Measurements from ENCODE around the gene TCF4.

The TCF4 gene

DNA sequence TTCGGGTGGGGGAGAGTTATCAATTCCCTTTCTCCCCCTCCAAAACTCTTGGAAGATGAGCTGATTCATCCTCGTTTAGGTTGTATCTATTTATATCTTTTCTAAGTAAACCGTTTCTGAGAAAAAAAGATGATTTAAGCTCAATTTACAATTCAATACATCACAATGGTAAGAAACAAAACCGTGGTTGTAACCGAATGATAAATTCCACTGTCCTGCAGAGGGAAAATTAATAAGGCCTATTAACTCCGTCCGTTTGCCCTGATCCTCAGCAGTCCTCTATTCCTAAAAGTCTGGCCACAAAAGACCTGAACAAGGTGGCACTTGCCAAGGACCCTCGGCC, 286.2 kb downstream of the TCF4 start:
- no peak for DNase-seq (ENCODE audit: low read depth in 2 of 2)

DNA sequence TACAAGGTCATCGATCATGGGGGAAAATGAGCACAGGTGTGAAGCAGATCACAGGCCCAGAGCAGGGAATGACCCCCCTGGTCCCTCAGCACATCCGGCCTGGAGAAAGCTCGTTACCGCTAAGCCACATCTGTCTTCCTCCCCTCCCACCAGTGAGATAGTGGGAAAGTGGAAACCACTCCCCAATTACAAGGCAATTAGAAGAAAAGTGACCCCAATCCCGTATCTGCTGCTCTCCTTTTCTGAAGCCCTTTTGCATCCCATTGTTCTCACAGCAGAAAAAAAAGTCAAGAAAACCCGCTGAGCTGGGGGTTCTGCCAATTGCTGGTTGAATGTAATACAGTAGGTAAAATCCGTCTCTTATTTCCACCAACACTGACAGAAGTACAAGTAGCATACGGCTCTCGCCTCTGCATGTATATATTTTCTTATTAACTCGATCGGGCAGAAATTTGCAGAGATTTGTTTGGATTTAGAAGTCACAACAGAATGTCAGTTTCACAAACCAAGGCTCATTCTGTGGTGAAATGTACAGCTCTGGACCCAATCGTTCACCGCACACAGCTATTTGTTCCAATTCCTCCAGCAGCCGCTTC, 287.0 kb downstream of the TCF4 start:
- no peak for DNase-seq (ENCODE audit: low read depth in 2 of 2)

DNA sequence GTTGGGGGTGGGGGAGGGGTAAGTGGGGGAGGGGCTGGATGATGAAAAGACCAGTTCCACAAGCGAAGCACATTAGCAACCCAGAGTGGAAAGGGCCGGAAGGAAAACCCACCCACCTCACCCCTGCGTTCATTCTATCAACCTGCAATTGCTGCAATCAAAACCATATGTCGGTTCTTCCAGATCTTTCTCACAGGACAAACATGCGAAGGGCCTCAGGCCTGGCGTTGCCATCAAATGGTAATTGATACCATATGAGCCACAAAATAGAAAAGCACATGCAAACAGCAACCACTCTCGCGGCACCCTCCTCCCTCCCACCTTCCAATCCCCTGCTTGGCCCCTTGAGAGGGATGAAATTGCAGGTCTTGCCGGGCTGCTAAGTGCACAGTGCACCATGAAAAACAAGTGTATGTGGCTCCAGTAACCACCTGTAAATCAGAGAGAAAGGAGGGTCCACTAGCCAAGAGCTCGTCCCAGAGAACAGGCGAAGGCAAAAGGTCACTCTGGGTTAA, 287.5 kb downstream of the TCF4 start:
- DNase-seq (ENCODE audit: low read depth in 2 of 2) = no peak

DNA sequence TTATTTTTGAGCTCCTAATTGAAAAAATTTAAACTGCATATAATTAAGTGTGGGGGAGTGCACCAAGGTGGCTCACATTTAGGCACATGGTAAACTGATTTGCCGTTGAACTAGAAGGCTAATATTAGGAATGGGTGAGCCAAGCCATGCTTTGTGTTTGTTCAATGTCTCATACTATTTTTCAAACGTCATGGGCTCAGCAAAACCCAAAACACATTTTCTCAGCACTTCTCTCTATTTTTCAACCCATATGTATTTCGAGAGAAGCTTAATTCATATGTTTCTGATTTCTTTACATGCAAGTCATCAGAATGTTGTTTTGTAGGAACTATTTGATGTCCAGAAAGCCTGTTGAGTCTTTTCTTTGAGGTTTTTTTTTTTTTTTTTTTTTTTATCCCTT, 291.2 kb downstream of the TCF4 start:
- DNase-seq (ENCODE audit: low read depth in 2 of 2) = no peak

- DNase-seq (ENCODE audit: low read depth in 2 of 2) = no peak
These were observed 291.9 kb downstream of the TCF4 start for GRCh38 chr18:55296115-55296514.

DNA sequence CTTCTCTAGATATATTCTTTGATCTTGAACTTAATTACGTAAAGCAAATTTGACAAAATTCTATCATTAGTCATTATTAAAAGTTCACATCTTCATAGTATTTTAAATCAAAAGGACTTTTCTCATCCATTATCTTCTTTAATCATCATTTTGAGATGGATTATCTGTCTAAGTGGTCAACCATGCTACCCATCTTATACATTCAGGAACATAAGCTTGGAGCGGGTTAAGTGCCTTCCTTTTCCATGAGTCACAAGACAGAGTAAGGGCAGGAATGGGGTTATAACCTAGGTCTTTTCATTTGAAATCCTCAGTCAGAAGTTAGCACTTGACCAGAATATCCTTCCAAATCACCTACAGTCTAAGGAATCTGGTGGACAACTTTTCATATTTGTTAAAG, 297.1 kb downstream of the TCF4 start:
- no peak for DNase-seq (ENCODE audit: low read depth in 2 of 2)

GRCh38 chr18:55289775-55290174, 298.2 kb downstream of the TCF4 start:
- DNase-seq (ENCODE audit: low read depth in 2 of 2) = no peak

- DNase-seq (ENCODE audit: low read depth in 2 of 2) = no peak
These were observed 298.9 kb downstream of the TCF4 start for GRCh38 chr18:55289048-55289447.

DNA sequence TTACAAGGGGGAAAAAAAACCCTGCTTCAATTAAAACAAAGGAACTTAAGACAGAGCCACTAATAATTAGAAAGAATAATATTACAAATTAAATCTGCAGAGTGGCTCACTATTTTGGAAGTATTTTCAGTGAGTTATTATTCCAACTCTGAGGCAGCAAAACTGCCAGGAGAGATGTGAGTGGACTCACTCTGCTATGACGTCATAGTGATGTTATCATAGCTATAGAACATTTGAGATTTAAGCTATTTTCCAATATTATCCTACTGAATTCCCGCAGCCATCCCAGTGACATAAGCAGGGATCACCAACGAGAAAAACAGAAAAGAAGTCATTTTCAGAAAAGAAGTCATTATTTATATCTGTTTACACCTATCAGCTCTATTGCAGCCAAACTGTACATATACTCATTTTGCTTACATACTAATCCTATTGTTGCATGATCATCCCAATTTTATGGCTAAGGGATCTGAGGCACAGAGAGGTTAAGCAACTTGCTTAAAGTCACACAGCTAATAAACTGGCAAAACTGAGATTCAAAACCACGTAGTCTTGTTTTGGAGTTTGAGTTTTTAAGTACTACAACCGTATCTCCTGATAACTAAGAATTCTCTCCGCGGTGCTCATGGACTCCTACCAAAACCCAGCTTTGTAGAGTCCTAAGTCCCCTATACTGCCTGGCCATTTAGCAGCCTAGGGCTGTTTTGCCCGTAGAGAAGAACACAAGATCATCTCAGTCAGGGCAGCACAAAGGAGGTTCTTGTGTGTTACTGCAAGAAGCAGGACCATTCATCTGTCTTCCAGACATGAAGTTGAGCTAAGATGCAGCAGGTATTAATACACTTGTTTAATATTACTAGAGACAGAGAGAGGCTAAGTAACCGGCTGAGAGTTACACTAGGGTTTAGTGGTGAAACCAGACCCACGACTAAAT, 299.8 kb downstream of the TCF4 start:
- DNase-seq (ENCODE audit: low read depth in 2 of 2) = no peak

GRCh38 chr18:55287149-55287806, 300.7 kb downstream of the TCF4 start:
- DNase-seq (ENCODE audit: low read depth in 2 of 2) = no peak

- no peak for DNase-seq (ENCODE audit: low read depth in 2 of 2)
These were observed 301.7 kb downstream of the TCF4 start for GRCh38 chr18:55286257-55286825.

GRCh38 chr18:55284614-55285013, 303.4 kb downstream of the TCF4 start:
- DNase-seq (ENCODE audit: low read depth in 2 of 2) = no peak

GRCh38 chr18:55283309-55283708, 304.7 kb downstream of the TCF4 start:
- no peak for DNase-seq (ENCODE audit: low read depth in 2 of 2)

DNA sequence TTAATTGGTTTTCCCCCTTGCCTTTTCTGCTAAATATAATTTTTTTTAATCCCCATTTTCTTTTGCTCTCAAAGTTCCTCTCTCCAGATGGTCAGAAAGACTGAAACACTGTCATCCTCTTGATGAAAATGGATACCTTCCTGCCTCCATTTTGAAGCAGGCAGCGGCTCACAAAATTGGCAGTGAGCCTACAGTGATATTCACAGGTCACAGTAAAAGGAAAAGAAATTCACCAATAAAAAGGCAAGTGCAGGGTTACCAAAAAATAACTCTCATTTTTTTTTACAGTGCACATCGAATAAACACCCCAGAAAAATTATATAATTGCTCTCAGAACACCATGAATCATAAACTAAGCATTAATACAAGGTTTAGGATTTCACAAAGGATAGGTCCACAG, 307.5 kb downstream of the TCF4 start:
- no peak for DNase-seq (ENCODE audit: low read depth in 2 of 2)

- no peak for DNase-seq (ENCODE audit: low read depth in 2 of 2)
These were observed 312.7 kb downstream of the TCF4 start for GRCh38 chr18:55275039-55275901.

GRCh38 chr18:55272510-55273243, 315.3 kb downstream of the TCF4 start:
- no peak for DNase-seq (ENCODE audit: low read depth in 2 of 2)

DNA sequence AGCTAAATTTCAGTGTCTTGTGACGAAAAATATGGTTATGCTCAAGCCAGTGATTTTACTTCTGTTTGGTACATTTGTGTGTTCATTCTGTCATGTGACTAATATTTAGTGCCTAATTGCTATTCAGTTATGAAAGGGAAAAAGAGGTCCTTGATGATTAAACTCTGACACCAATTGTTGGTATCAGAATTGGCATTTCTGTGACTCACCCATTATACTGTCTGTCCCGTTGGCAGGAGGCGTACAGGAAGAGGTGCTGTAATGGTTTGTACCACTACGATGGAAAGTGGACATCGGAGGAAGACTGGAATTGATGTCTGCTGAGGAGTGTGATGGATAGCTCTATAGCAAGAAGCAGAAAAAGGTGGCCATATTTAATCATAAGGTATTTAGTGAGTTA, 318.4 kb downstream of the TCF4 start:
- DNase-seq (ENCODE audit: low read depth in 2 of 2) = no peak

GRCh38 chr18:55268628-55269275, 319.2 kb downstream of the TCF4 start:
- DNase-seq (ENCODE audit: low read depth in 2 of 2) = no peak

DNA sequence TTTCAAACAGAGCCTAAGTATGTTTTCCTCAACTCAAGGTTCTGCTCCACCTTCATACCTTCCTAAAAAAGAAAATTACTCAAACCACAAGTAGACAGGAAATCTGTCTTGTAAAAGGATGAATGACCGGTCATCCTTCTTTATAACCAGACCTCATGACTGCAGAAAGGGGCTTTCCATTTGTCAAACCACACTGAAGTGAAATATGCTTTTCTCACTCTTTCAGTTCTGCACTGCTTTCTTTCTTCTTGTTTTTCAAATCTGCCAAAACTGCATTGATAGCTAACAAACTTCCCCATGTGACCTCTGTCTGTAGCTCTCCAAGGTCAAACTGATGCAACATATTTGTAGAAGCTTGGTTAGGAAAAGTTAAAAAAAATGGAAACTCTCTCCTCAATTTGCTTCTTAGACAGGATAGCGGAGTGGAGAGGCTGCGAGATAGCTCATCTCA, 319.8 kb downstream of the TCF4 start:
- DNase-seq (ENCODE audit: low read depth in 2 of 2) = no peak

DNA sequence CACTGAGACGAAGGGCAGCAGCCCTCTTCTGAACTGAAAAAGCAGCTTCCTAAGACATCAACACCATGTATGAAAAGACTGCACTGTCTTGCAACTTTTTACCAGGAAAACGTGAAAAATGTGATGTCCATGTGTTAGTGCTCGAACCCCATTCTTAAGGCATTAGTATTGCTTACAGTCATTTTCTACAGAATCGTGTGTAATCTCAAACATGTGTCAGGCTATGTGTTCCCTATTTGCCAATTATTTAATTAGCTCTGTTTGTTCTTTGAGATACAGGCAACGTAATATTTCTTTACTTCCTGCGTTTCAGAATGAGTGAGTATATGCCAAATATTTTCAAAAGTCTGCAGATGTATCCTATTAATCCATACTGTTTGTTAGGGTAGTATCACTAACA, 321.0 kb downstream of the TCF4 start:
- no peak for DNase-seq (ENCODE audit: low read depth in 2 of 2)

Measured in stimulated activated CD8-positive, alpha-beta memory T cell treated with anti-CD3 and anti-CD28 coated beads, Interleukin-7, amount 100 ng/mL, for 1 hour (primary cell).